NOMO-1 (cell line): ENCODE results near the gene MBD5.
A peak's percentile ranks its signal among the peaks of the same experiment; 100 is the strongest.

Experiments
- DNase-seq, 2 experiments: peaks; one replicate each; lab custom pipeline; 2025; ENCODE audit not compliant: unreplicated experiment in 2 of 2; lab: John Stamatoyannopoulos, UW

Gene MBD5

DNA sequence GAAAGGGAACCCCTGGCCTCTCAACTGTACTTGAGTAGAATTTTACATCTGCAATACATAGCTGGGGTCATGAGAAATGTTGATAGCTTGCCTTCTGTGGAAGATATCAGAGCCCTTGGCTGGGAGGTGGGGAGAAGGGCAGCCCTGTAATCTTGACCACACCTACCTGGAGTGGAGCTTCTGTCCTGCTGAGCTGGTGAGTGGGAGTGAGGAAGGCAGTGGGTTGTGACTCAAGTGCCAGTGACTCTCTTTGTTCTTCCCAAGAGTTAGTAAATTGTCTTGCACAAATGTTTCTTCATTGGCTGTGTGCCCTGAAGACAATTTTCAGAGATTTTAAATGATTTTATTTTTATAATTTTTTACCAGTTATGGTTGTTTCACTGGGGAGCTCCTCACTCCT lies 277.3 kb downstream of the MBD5 start:
- no peak for DNase-seq

DNA sequence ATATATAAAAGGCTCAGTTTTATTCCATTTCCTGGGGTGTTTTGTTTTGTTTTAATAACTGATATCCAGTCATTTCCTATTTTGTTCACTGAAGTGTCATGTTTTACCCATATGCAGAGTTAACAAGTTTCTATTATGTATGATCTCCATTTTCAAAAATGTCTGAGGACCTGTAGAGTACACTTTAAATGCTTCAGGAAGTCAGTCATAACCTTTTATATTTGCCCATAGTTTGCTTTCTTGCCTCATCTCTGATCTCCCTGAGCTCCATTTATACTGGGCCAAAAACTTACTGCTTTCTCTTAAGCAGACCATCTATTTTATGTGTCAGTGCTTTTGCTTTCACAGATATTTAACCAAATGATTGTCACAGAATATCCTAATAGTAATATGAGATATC lies 278.7 kb downstream of the MBD5 start:
- DNase-seq = no peak

DNA sequence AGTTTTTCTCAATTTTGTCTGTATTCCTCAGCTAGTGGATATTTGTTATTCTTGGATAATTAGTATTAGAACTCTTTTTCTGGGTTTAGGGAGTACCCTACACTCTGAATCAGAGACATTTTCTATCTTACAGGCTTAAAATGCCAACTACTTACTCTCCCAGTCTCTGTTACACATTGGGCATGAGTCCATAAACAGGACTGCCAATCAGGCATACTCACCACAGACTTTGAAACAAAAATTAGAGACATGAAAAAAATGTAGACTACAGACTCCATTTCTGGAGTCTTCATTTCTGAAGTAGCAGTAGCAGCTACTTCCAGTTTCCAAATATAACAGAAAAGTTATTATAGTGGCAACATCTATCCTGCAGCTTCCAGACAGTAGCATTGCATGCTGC lies 279.7 kb downstream of the MBD5 start:
- DNase-seq = no peak

DNA sequence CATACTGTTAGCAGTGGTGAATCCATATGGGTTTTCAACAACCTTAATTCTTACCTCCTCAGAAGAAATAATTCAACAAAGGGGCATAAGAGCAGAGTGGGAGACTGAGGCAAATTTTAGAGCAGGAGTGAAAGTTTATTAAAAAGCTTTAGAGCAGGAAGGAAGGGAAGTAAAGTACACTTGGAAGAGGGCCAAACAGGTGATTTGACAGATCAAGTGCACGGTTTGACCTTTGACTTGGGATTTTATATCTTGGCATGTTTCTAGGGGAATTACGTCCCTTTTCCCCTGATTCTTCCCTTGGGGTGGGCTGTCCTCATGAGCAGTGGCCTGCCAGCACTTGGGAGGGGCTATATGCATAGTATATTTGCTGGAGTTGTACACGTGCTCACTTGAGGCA lies 280.5 kb downstream of the MBD5 start:
- no peak for DNase-seq

DNA sequence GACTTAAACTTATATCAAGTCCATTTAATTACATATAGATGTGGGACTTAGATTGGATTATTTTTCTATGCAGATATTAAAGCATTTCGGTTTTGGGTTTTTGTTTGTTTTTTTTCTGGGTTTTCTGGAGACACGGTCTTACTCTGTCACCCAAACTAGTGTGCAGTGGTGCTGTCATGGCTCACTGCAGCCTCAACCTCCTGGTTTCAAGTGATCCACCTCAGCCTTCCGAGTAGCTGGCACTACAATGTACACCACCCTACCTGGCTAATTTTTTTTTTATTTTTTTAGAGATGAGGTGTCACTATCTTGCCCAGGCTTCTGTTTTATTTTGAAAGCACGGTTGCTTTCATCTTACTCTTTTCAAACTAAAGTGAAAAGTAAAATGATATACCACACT lies 281.6 kb downstream of the MBD5 start:
- DNase-seq = no peak

DNA sequence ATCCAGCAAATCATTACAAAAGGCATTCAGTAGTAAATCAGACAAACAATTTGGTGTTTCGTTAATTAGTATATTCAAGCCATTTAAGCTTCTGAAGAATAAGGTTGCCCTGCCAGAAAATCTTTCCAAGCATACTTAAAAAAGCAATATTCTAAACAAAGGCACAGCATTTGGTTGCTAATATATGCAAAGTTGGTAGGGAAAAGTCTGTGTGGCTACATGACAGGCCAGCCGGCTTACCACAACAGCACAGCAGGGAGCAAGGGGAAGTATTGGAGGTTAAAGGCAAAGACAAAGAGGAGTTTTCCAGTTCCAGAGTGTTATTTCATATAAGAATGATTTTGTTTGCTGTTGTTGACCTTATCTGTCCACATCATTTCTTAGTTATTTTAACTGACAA lies 282.3 kb downstream of the MBD5 start:
- DNase-seq = no peak

DNA sequence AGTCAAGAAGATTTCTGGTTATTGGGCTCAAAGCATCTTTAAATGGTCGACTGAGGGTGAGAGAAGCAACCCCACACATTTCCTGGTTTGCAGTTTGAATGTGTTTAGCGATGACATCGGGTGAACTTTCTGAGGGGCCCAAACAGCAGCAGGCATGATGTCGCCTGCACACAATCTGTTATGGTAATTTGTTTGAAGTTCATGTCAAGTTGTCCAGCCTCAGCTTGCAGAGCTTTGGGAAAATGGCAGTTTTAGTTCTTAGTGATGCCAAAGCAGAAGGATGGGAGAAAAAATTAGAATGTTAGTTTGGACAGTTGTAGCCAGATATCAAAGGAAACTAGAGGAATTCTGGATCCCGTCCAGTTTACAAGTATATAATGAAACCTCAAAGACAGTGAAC lies 284.6 kb downstream of the MBD5 start:
- no peak for DNase-seq

DNA sequence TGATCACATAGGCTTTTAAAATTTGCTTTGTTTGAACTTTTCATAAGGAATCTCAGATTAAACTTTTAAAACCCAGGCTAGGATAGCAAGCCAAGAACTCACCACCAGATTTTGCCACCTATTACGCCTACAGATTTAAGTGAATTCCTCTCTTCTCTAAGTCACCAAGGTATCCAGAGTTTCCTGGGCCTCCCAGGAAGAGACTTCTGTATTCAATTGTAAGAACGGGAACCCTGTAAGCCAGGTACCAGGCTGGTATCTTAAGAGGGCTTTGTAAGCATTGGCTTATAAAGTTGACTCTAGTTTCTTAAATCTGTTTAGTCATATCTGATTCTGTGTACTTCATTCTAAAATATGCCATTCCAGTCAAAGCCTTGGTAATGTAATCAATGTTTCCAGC lies 285.1 kb downstream of the MBD5 start:
- no peak for DNase-seq

DNA sequence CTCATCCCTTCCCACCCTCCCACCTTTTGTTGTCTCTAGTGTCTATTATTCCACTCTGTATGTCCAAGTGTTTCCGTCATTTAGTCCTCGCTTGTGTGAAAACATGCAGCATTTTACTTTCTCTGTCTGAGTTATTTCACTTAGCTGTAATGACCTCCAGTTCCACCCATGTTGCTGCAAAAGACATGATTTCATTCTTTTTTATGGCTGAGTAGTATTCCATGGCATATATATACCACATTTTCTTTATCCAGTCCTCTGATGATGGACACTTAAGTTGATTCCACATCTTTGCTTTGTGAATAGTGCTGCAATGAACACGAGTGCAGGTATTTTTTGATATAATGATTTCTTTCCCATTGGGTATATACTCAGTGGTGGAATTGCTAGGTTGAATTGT lies 296.7 kb downstream of the MBD5 start:
- no peak for DNase-seq

DNA sequence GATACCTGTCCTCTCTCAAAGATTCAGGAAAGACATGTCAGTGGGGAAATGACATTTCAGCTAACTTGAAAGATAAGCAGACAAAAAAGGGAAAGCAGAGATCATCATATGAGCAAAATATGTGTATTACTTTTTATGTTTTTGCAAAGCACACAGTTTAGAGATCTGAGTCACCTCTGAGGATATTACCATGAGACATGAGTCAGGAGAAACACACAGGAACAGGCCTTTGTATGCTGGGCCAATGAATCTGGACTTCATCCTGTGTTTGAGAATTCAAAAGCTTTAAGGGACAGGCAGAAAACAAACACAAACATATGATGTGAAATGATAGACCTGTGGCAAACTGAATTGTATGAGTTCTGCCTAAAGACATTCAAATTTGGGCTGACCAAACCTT lies 317.6 kb downstream of the MBD5 start:
- no peak for DNase-seq

DNA sequence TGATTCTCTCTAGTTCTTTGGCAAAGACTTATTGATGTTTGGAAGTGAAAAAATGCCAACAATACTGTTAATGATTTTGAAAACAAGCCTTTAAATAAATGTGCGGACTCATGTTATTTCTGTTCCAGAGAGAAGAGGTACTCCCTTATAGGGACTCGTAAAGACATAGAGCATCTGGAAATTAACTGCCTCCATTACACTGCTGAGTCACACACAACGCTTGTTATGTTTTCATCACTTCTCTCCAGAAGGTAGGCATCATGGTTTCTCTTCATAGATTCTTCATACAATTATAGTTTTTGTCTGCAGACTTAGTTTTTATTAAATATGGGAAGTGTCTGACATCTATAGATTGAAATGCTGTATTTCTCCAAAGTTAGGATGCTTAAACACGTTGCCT lies 321.2 kb downstream of the MBD5 start:
- DNase-seq = no peak

DNA sequence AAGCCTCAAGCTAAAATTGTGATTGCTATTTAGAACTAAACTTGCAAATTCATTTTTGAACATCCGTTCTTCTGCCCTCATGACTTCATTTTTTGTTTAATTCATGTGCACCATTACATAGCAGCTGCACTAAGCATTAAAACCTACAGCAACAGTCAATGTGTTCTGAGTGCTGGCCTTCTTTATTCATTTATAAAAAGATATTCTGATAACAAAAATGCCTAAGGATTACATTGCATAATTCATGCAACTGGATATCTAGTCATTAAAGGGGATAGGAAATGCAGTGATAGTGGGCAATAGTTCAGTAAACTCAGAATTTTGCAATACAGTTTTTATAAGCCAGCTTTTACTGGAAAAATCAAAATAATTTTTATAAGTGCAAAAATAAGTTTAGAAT lies 329.3 kb downstream of the MBD5 start:
- no peak for DNase-seq

DNA sequence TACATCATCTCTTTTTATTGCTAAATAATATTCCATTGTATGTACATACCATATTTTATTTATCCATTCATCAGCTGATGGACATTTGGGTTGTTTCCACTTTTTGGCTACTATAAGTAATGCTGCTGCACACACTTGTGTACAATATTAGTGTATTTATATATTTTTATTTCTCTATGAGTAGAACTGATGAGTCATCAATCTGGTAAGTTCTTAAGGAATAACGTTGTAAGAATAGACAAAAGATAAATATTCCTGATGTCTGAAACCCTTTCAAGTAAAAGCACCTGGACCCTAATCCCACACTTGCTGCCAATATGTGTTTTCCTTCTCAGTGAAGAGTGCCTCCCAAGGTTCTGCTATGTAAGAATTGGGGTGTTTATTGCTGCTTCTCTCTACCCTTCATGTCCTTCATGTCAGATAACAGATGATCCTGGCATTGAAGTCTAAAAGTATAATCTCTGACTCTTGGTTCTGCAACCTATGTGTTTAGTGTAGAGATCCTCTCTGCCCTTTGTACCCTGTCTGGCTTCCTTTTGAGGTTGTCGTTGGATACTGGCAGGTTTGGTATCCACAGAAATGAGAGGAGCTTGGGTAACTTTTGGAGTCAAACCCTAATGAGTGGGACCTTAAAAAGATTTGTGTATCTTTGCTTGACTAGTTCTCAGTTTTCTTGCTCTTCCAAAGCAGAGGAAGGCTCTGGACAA lies 330.7 kb downstream of the MBD5 start:
- DNase-seq = no peak

DNA sequence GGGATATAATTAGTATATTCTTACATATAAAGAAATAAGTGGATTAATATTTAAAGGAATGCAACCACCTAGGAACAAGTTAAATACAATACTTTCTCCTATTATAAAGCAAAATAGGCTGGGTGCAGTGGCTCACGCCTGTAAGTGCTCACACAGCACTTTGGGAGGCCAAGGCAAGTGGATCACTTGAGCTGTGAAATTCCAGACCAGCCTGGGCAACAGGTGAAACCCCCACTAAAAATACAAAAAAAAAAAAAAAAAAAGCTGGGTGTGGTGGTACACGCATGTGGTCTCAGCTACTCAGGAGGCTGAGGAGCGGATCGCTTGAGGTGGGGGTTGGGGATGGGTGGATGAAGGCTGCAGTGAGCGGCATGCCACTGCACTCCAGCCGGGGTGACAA lies 337.5 kb downstream of the MBD5 start:
- no peak for DNase-seq

DNA sequence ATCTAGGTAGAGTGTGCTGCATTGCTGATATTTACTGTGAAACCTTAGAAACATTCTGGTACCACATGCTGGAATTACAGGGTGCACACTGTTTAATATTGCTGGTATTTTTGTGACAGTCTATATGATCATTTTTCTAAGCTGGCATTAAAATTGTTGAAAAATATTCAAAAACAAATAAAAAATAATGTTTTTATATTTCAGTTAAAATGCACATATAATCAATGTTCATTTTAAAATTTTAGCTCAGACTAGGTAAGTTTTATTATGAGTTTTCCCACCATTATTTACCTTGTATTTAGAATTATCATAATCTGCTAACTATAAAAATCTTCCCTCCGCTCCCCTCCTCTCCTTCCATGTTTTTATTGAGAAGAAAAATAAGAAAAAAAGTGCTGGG lies 339.8 kb downstream of the MBD5 start:
- DNase-seq = no peak

DNA sequence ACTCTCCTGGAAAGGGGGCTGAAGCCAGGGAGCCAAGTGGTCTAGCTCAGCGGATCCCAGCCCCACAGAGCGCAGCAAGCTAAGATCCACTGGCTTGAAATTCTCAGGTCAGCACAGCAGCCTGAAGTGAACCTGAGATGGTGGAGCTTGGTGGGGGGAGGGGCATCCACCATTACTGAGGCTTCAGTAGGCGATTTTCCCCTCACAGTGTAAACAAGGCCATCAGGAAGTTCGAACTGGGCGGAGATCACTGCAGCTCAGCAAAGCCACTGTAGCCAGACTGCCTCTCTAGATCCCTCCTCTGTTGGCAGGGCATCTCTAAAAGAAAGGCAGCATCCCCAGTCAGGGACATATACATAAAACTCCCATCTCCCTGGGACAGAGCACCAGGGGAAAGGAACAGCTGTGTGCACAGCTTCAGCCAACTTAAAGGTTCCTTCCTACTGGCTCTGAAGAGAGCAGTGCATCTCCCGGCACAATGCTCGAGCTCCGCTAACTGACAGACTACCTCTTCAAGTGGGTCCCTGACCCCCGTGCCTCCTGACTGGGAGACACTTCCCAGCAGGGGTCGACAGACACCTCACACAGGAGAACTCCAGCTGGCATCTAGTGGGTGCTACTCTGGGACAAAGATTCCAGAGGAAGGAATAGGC lies 341.4 kb downstream of the MBD5 start:
- no peak for DNase-seq

DNA sequence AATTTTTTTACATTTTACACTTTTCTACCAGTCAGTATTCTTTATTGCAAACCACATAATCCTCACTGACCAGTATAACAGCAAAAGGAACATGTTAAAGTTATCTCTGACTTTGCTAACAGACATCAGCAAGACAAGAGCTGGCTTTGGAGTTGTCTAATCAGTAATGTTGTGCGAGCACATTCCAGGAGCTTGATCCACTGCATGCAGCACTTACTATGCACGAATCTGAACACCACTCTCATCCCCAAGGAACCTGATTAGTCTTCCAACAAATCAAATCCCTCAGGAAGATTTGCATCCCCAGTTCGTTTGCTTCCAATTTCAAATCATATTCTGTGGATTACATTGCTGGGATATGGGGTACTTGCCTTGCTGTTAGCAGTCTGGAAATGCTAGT lies 354.3 kb downstream of the MBD5 start:
- no peak for DNase-seq

DNA sequence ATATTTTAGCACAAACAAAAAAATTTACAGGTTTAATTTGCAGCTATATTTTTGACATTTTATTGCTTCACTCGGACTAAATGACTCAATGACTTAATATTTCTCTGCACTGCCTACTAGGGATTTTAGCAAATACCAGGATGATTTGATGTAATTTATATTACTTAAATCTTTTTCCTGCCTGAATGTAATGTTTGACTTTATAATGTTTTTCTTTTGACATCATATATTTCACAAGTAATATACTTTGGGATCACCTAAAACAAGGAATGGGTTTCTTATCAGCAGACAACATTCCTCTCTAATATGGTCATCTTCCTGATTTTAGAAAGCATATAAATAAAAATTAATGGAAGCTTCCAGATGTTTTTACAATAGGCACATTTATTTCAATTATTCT lies 370.4 kb downstream of the MBD5 start:
- no peak for DNase-seq

DNA sequence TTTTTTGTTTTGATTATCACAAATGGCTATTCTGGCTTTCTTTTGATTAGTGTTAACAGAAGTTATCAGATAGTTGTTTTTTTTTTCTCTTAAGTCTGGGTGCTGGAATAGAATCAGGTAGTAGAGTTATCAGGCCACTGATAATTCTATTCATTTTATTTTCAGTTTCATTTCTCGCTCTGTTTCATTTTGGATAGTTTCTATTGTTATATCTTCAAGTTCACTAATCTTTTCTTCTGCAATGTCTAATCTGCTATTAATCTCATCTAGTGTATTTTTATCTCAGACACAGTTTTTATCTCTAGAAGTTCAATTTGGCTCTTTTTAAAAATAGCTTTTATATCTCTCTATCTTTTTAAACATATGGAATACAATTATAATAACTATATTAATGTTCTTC lies 381.9 kb downstream of the MBD5 start:
- DNase-seq = no peak

DNA sequence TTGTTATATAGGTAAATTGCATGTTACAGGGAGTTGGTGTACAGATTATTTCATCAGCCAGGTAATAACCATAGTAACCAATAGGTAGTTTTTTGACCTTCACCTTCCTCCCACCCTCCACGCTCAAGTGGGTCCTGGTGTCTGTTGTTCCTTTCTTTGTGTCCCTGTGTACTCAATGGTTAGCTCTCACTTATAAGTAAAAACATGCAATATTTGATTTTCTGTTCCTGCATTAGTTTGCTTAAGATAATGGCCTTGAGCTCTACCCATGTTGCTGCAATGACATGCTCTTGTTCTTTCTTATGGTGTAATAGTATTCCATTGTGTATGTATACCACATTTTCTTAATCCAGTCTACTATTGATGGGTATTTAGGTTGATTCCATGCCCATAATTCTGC lies 390.0 kb downstream of the MBD5 start:
- DNase-seq = no peak

DNA sequence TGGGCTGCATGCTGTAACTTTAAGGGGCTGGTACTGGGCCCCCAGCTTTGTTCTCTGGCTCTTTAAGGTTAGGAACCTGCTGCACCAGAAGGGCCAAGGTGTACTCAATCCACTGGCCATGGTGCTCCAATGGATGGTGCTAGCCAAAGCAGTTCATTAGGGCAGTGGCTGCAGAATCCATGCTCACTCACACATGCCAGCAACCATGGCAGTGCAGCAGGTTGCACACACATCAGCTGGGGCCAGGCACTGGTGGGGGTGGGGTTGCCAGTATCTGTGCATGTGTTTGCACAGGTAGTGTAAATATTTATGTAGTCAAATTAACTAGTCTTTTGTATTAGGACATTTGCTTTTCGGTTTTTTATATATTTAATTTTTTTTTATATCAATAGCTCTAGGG lies 395.4 kb downstream of the MBD5 start:
- DNase-seq = no peak

DNA sequence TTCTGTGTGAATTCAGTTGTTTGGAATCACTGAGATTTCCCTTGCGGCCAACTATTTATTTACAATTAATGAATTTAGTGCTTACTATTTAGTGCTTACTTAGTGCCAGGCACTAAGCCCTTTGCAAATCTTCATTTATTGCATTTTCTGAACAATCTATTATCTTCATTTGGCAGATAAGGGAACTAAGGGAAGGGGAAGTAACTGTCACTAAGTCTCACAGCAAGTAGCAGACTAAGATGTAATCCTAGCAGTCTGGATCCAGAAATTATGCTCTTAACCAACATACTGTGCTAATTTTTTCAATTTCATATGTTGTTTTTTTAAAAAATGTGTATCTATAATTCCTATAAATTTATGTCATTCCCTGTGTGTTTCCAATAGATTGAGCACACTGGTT lies 409.2 kb downstream of the MBD5 start:
- DNase-seq = peak; percentile 3 to 54

DNA sequence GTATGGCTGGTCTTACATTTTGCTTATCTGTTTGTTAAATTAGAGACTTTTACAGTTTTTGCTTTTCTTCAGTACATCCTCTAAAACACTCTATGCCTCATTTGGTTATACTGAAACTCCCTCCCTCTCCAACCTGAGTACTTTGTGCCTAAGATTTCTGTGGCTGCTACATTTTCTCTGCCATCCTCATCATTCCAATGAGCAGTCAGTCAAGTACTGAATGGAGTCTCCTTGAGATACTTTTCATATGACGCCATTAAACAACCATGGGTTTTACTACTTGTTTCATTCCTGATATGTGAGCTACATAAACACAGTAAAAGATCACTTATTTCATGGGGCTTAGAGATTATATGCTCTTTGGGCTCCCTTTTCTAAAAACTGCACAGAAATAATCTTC lies 427.0 kb downstream of the MBD5 start:
- DNase-seq = no peak
